OCI-LY7 (cell line): Measurements from ENCODE around the gene ADGRG6. TPM values are rescaled to one million over a fixed set of nuclear protein-coding genes. Genes with fewer than 3 reads are reported as not detected.

Experiments used
- BruUV-seq: library from RNA; stranded (reverse); fragments of 400-500 nt; replicated peaks from 2 replicates; lab custom pipeline; 2021; lab: Mats Ljungman, UMichigan
- CTCF ChIA-PET: fragments of 300-600 bp; sonication (Branson Sonifier 250); formaldehyde crosslinking; loops from one replicate; lab custom pipeline; 2022; ENCODE audit warnings: antibody characterized with exemption; ENCODE audit not compliant: unreplicated experiment; lab: Charles Lee
- POLR2A ChIA-PET: fragments of 300-600 bp; sonication (Branson Sonifier 250); formaldehyde crosslinking; loops from one replicate; lab custom pipeline; 2022; ENCODE audit warnings: antibody characterized with exemption; lab: Charles Lee
- DNase-seq: peaks from one replicate; pipeline ENCODE4 v3.0.0-alpha.2; 2015; ENCODE audit warnings: low spot score
- H2AFZ ChIP-seq: fragments of 200-600 bp; sonication (generic), shearing (Covaris generic); 2 replicates; pipeline ENCODE4 v1.6.1; 2014; ENCODE audit warnings: mild to moderate bottlenecking, antibody characterized with exemption, low read length, moderate library complexity
- H3K27ac ChIP-seq: fragments of 200-600 bp; sonication (generic); 2 replicates; pipeline ENCODE4 v1.5.1; 2014; ENCODE audit warnings: mixed run types, low read depth, mild to moderate bottlenecking, moderate library complexity, low read length, inconsistent platforms; ENCODE audit not compliant: poor library complexity, severe bottlenecking
- H3K36me3 ChIP-seq: fragments of 200-600 bp; sonication (generic); 2 replicates; pipeline ENCODE4 v1.6.1; 2014; ENCODE audit warnings: mild to moderate bottlenecking, antibody characterized with exemption, low read length, moderate library complexity, mixed read lengths; ENCODE audit not compliant: insufficient read depth
- H3K4me1 ChIP-seq: fragments of 200-600 bp; sonication (generic); 2 replicates; pipeline ENCODE4 v1.5.1; 2014; ENCODE audit warnings: mild to moderate bottlenecking, low read length; ENCODE audit not compliant: insufficient read depth, poor library complexity, severe bottlenecking
- H3K4me2 ChIP-seq: fragments of 200-600 bp; sonication (generic); 2 replicates; pipeline ENCODE4 v1.6.1; 2014; ENCODE audit warnings: mild to moderate bottlenecking, low read length
- H3K4me3 ChIP-seq: fragments of 200-600 bp; sonication (generic); 2 replicates; pipeline ENCODE4 v1.5.1; 2014; ENCODE audit warnings: mild to moderate bottlenecking, low read depth, low read length; ENCODE audit not compliant: poor library complexity, severe bottlenecking
- H3K79me2 ChIP-seq: fragments of 200-600 bp; sonication (generic); 2 replicates; pipeline ENCODE4 v1.6.1; 2016; ENCODE audit warnings: low read depth, mild to moderate bottlenecking, low read length, moderate library complexity, mixed read lengths; ENCODE audit not compliant: insufficient read depth
- H3K9me2 ChIP-seq: fragments of 200-600 bp; sonication (generic); 2 replicates; pipeline ENCODE4 v1.6.1; 2016; ENCODE audit warnings: mild to moderate bottlenecking, low read length, mixed read lengths; ENCODE audit not compliant: insufficient read depth
- H3K9me3 ChIP-seq: fragments of 200-600 bp; sonication (generic); 2 replicates; pipeline ENCODE4 v1.6.1; 2014; ENCODE audit warnings: mild to moderate bottlenecking, mixed run types, low read length, mixed read lengths
- H4K20me1 ChIP-seq: fragments of 200-600 bp; sonication (generic); 2 replicates; pipeline ENCODE4 v1.6.1; 2014; ENCODE audit warnings: mild to moderate bottlenecking, antibody characterized with exemption, low read length, moderate library complexity, mixed read lengths; ENCODE audit not compliant: insufficient read depth
- EZH2phosphoT487 ChIP-seq: fragments of 200-600 bp; sonication (generic); IDR thresholded peaks from 2 replicates; pipeline ENCODE4 v1.6.1; 2018; ENCODE audit warnings: low read depth, borderline replicate concordance, mild to moderate bottlenecking, mixed run types, antibody characterized with exemption, low read length, moderate library complexity, mixed read lengths
- intact Hi-C: fragments of 100-400 bp; cut with micrococcal nuclease; formaldehyde crosslinking; loops from one replicate; pipeline ENCODE4 v1.10.0; 2022; ENCODE audit not compliant: unreplicated experiment
- total RNA-seq, 2 experiments: library from RNA; depleted of rRNA in 1 of 2; stranded (reverse); fragments of >200 nt in 1 of 2; shearing (Covaris generic) in 1 of 2; gene quantifications; 2 replicates each; pipeline ENCODE4 v1.2.3, GENCODE V29; 2014 to 2022
- TF ChIP-seq, protein P1 (sequence below): fragments of 200-600 bp; sonication (generic); conservative IDR thresholded peaks from 2 replicates; pipeline ENCODE4 v1.5.1; 2014; ENCODE audit warnings: mild to moderate bottlenecking, antibody characterized with exemption, low read length, moderate library complexity, mixed read lengths

Gene ADGRG6
- total RNA-seq, 2 experiments from 2014 or later = not detected

DNA sequence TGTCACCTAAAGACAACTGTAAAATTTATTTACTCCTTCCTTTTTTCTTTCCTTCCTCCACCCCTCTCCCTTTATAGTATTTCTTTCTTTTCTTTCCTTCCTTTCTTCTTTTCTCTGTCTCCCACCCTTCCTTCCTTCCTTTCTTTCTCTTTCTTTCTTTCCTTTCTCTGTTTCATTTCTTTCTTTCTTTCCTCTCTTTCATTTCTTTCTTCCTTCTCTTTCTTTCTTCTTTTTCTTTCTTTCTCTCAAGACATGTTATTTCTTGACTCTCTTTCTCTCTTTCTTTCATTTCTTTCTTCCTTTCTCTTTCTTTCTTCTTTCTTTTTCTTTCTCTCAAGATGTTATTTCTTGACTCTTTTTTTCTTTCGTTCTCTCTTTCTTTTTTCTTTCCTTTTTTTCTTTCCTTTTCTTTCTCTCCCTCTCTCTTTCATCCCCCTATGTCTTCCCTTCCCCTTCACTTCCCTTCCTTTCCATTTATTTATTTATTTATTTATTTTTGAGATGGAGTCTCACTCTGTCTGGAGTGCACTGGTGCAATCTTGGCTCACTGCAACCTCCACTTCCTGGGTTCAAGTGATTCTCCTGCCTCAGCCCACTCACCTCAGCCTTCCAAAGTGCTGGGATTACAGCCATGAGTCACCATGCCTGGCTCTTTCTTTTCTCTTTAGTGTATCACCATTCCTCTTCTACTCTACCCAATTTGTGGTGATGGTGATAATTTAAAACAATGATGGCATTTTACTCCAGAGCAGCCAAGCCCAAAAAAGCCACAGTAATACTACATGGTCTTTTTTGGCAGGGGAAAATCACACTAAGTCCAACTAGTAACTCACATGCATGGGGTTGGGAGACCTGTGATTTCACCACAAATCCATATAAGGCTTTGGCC, 188.2 kb downstream of the ADGRG6 start:
- Histone ChIP-seq H3K36me3 (no peaks in the 10 kb centered on the region), H3K4me2 (no peak overlapping the region), H3K9me3 (no peaks in the 10 kb centered on the region), H2AFZ (no peak overlapping the region), H3K79me2 (no peaks in the 10 kb centered on the region), H3K27ac (no peak overlapping the region), H3K4me3 (no peak overlapping the region), H3K9me2 (no peaks in the 10 kb centered on the region), H3K4me1 (no peaks in the 10 kb centered on the region), H4K20me1 (no peaks in the 10 kb centered on the region)
- intact Hi-C loops = no loop called here
- DNase-seq = no peak
- POLR2A ChIA-PET = no interaction called here
- BruUV-seq = no TSS peak
- CTCF ChIA-PET = no interaction called here
- no peak for TF ChIP-seq EZH2phosphoT487
- TF ChIP-seq, protein P1, sequence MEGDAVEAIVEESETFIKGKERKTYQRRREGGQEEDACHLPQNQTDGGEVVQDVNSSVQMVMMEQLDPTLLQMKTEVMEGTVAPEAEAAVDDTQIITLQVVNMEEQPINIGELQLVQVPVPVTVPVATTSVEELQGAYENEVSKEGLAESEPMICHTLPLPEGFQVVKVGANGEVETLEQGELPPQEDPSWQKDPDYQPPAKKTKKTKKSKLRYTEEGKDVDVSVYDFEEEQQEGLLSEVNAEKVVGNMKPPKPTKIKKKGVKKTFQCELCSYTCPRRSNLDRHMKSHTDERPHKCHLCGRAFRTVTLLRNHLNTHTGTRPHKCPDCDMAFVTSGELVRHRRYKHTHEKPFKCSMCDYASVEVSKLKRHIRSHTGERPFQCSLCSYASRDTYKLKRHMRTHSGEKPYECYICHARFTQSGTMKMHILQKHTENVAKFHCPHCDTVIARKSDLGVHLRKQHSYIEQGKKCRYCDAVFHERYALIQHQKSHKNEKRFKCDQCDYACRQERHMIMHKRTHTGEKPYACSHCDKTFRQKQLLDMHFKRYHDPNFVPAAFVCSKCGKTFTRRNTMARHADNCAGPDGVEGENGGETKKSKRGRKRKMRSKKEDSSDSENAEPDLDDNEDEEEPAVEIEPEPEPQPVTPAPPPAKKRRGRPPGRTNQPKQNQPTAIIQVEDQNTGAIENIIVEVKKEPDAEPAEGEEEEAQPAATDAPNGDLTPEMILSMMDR = no peak

Other genes starting within 250 kb of the ADGRG6 start
- not detected in 2 replicates for gene GJE1, start 169.1 kb upstream of the ADGRG6 start, total RNA-seq (2014; rRNA removed; shearing (Covaris generic))
- gene GJE1, start 169.1 kb upstream of the ADGRG6 start, total RNA-seq (2022) = not detected in 2 replicates
- gene NMBR, start 154.9 kb upstream of the ADGRG6 start, total RNA-seq (2014; rRNA removed; shearing (Covaris generic)) = not detected in 2 replicates
- gene NMBR, start 154.9 kb upstream of the ADGRG6 start, total RNA-seq (2022) = not detected in 2 replicates
- gene VTA1, start 154.7 kb upstream of the ADGRG6 start, total RNA-seq (2014; rRNA removed; shearing (Covaris generic)) = 21.6 and 37.9 TPM in 2 replicates
- 49.0 and 51.0 TPM in 2 replicates for gene VTA1, start 154.7 kb upstream of the ADGRG6 start, total RNA-seq (2022)